ENCODE results near the gene F7.

The F7 gene

GRCh38 chr13:113141601-113141970, 36.0 kb downstream of the F7 start:
- no peak for DNase-seq

GRCh38 chr13:113142876-113143275, 37.3 kb downstream of the F7 start:
- no peak for DNase-seq

- no peak for DNase-seq
These were observed 38.1 kb downstream of the F7 start for GRCh38 chr13:113143466-113144254.

- DNase-seq, result no peak
These were observed 38.7 kb downstream of the F7 start for GRCh38 chr13:113144255-113144629.

- DNase-seq, result no peak
These were observed 39.9 kb downstream of the F7 start for GRCh38 chr13:113145496-113145895.

GRCh38 chr13:113145911-113146598, 40.5 kb downstream of the F7 start:
- DNase-seq, result no peak

- DNase-seq, result no peak
These were observed 41.2 kb downstream of the F7 start for GRCh38 chr13:113146750-113147149.

- DNase-seq, result no peak
These were observed 41.6 kb downstream of the F7 start for GRCh38 chr13:113147206-113147605.

- DNase-seq, result no peak
These were observed 42.8 kb downstream of the F7 start for GRCh38 chr13:113148407-113148806.

- DNase-seq, result no peak
These were observed 43.4 kb downstream of the F7 start for GRCh38 chr13:113148940-113149503.

- no peak for DNase-seq
These were observed 44.3 kb downstream of the F7 start for GRCh38 chr13:113149711-113150549.

GRCh38 chr13:113150550-113151365, 45.2 kb downstream of the F7 start:
- no peak for DNase-seq

GRCh38 chr13:113151745-113152690, 46.4 kb downstream of the F7 start:
- DNase-seq, result peak; percentile 67

- DNase-seq, result no peak
These were observed 47.0 kb downstream of the F7 start for GRCh38 chr13:113152691-113152983.

GRCh38 chr13:113152984-113153809, 47.6 kb downstream of the F7 start:
- peak; percentile 67 for DNase-seq

- DNase-seq, result peak; percentile 82
These were observed 48.5 kb downstream of the F7 start for GRCh38 chr13:113153810-113154748.

GRCh38 chr13:113155201-113155600, 49.6 kb downstream of the F7 start:
- DNase-seq, result no peak

GRCh38 chr13:113155982-113156655, 50.5 kb downstream of the F7 start:
- DNase-seq, result no peak

All from femur (tissue), 1 donor.